H9 (cell line): Measurements from ENCODE around the gene HSD17B8. TPM values are rescaled to one million over a fixed set of nuclear protein-coding genes. Genes with fewer than 3 reads are reported as not detected.

ENCODE experiments used
- DNase-seq: peaks from one replicate; pipeline ENCODE4 v3.0.0-alpha.2; 2017
- H2AFZ ChIP-seq: one replicate; pipeline ENCODE4 v1.6.1; 2013; ENCODE audit warnings: mild to moderate bottlenecking, low read length, control low read depth, moderate library complexity
- H2AK5ac ChIP-seq: 2 replicates; pipeline ENCODE4 v1.6.1; 2013; ENCODE audit warnings: low read length, control low read depth, mixed read lengths; ENCODE audit not compliant: insufficient read length
- H2BK120ac ChIP-seq: one replicate; pipeline ENCODE4 v1.6.1; 2013; ENCODE audit warnings: low read depth, mild to moderate bottlenecking, low read length, control low read depth, inconsistent platforms; ENCODE audit not compliant: poor library complexity, severe bottlenecking
- H2BK12ac ChIP-seq: 2 replicates; pipeline ENCODE4 v1.6.1; 2013; ENCODE audit warnings: low read length, control low read depth, mixed read lengths, low read depth; ENCODE audit not compliant: insufficient read length
- H2BK15ac ChIP-seq: 2 replicates; pipeline ENCODE4 v1.6.1; 2013; ENCODE audit warnings: low read depth, low read length, control low read depth
- H2BK20ac ChIP-seq: one replicate; pipeline ENCODE4 v1.6.1; 2013; ENCODE audit warnings: low read depth, mild to moderate bottlenecking, low read length, control low read depth, inconsistent platforms; ENCODE audit not compliant: poor library complexity, severe bottlenecking
- H2BK5ac ChIP-seq: 2 replicates; pipeline ENCODE4 v1.6.1; 2013; ENCODE audit warnings: low read length, control low read depth, mixed read lengths; ENCODE audit not compliant: insufficient read length
- H3K14ac ChIP-seq: 2 replicates; pipeline ENCODE4 v1.6.1; 2013; ENCODE audit warnings: low read length, control low read depth; ENCODE audit not compliant: insufficient read depth
- H3K18ac ChIP-seq: 2 replicates; pipeline ENCODE4 v1.6.1; 2013; ENCODE audit warnings: low read depth, mild to moderate bottlenecking, mixed read lengths, low read length, control low read depth; ENCODE audit not compliant: insufficient read length
- H3K23ac ChIP-seq: 2 replicates; pipeline ENCODE4 v1.6.1; 2013; ENCODE audit warnings: low read length, control low read depth, mixed read lengths, low read depth; ENCODE audit not compliant: insufficient read length
- H3K23me2 ChIP-seq: 2 replicates; pipeline ENCODE4 v1.6.1; 2013; ENCODE audit warnings: low read depth, mild to moderate bottlenecking, mixed read lengths, low read length, control low read depth; ENCODE audit not compliant: insufficient read length, poor library complexity, severe bottlenecking
- H3K27ac ChIP-seq: 2 replicates; pipeline ENCODE4 v1.5.1; 2013; ENCODE audit warnings: low read length, control low read depth, mixed read lengths, low read depth; ENCODE audit not compliant: insufficient read length
- H3K27me3 ChIP-seq: 2 replicates; pipeline ENCODE4 v1.6.1; 2013; ENCODE audit warnings: low read length, control low read depth, inconsistent platforms; ENCODE audit not compliant: insufficient read depth
- H3K4ac ChIP-seq: 2 replicates; pipeline ENCODE4 v1.6.1; 2013; ENCODE audit warnings: low read depth, mild to moderate bottlenecking, control low read depth, inconsistent platforms, low read length, moderate library complexity
- H3K4me1 ChIP-seq: 2 replicates; pipeline ENCODE4 v1.6.1; 2013; ENCODE audit warnings: low read length, control low read depth, inconsistent platforms; ENCODE audit not compliant: insufficient read depth
- H3K4me2 ChIP-seq: 2 replicates; pipeline ENCODE4 v1.6.1; 2013; ENCODE audit warnings: low read length, control low read depth, mixed read lengths; ENCODE audit not compliant: insufficient read length, insufficient read depth
- H3K56ac ChIP-seq: 2 replicates; pipeline ENCODE4 v1.6.1; 2013; ENCODE audit warnings: low read depth, mild to moderate bottlenecking, mixed read lengths, low read length, control low read depth; ENCODE audit not compliant: insufficient read length
- H3K79me1 ChIP-seq: 2 replicates; pipeline ENCODE4 v1.6.1; 2013; ENCODE audit warnings: low read depth, mild to moderate bottlenecking, moderate library complexity, low read length, control low read depth, inconsistent platforms; ENCODE audit not compliant: insufficient read depth, poor library complexity, severe bottlenecking
- H3K79me2 ChIP-seq: 2 replicates; pipeline ENCODE4 v1.6.1; 2013; ENCODE audit warnings: low read length, control low read depth, inconsistent platforms; ENCODE audit not compliant: insufficient read depth
- H3K9ac ChIP-seq: 2 replicates; pipeline ENCODE4 v1.6.1; 2013; ENCODE audit warnings: low read length, control low read depth, mixed read lengths; ENCODE audit not compliant: insufficient read length; ENCODE audit errors: extremely low read depth
- H3K9me3 ChIP-seq: one replicate; pipeline ENCODE4 v1.6.1; 2013; ENCODE audit warnings: low read depth, low read length, inconsistent platforms; ENCODE audit not compliant: control insufficient read depth
- H3T11ph ChIP-seq: one replicate; pipeline ENCODE4 v1.6.1; 2013; ENCODE audit warnings: mild to moderate bottlenecking, low read length, control low read depth, inconsistent platforms
- H4K20me1 ChIP-seq: one replicate; pipeline ENCODE4 v1.6.1; 2013; ENCODE audit not compliant: control insufficient read depth, insufficient read length, insufficient read depth
- H4K5ac ChIP-seq: 2 replicates; pipeline ENCODE4 v1.6.1; 2013; ENCODE audit warnings: low read depth, mild to moderate bottlenecking, mixed read lengths, low read length, control low read depth; ENCODE audit not compliant: insufficient read length
- H4K8ac ChIP-seq: replicated peaks from 2 replicates; pipeline ENCODE4 v1.6.1; 2013; ENCODE audit warnings: low read length, control low read depth, mixed read lengths, low read depth; ENCODE audit not compliant: insufficient read length
- H4K91ac ChIP-seq: 2 replicates; pipeline ENCODE4 v1.6.1; 2013; ENCODE audit warnings: low read depth, mild to moderate bottlenecking, moderate library complexity, mixed read lengths, low read length, control low read depth; ENCODE audit not compliant: insufficient read length
- H3K27ac Mint-ChIP-seq, 3 experiments: 2 replicates in 2 of 3; 3 replicates in 1 of 3; pipeline ENCODE4 v1.8.0; 2020 to 2021; ENCODE audit warnings: mixed read lengths in 3 of 3, mild to moderate bottlenecking in 1 of 3, moderate library complexity in 1 of 3
- H3K27me3 Mint-ChIP-seq: 2 replicates; pipeline ENCODE4 v1.8.0; 2021; ENCODE audit warnings: low read depth, mild to moderate bottlenecking, moderate library complexity, mixed read lengths
- H3K36me3 Mint-ChIP-seq, 3 experiments: 2 replicates in 2 of 3; 3 replicates in 1 of 3; pipeline ENCODE4 v1.8.0; 2020 to 2021; ENCODE audit warnings: low read depth in 3 of 3, mixed read lengths in 3 of 3; ENCODE audit not compliant: insufficient read depth in 1 of 3
- H3K4me1 Mint-ChIP-seq, 2 experiments: 2 replicates each; pipeline ENCODE4 v1.8.0; 2020; ENCODE audit warnings: mixed read lengths in 2 of 2
- H3K4me3 Mint-ChIP-seq, 2 experiments: 2 replicates in 1 of 2; 3 replicates in 1 of 2; pipeline ENCODE4 v1.8.0; 2020 to 2021; ENCODE audit warnings: mild to moderate bottlenecking in 2 of 2, mixed read lengths in 2 of 2, moderate library complexity in 1 of 2
- H3K9me3 Mint-ChIP-seq, 2 experiments: 2 replicates in 1 of 2; 3 replicates in 1 of 2; pipeline ENCODE4 v1.8.0; 2020; ENCODE audit warnings: mild to moderate bottlenecking in 2 of 2, mixed read lengths in 2 of 2, moderate library complexity in 1 of 2
- WGBS: extraction: QIAGEN DNeasy Blood & Tissue Kit; methylation state at CpG from one replicate; pipeline ENCODE4 v1.1.7; 2013; ENCODE audit warnings: missing lambda C conversion rate, low lambda C conversion rate, mixed read lengths; ENCODE audit not compliant: insufficient read length; ENCODE audit errors: extremely low coverage; 5-methylcytosine and 5-hydroxymethylcytosine counted together
- total RNA-seq: library from RNA; stranded (reverse); gene quantifications from 2 replicates; pipeline ENCODE4 v1.2.1, GENCODE V29; 2021
- TF ChIP-seq, protein P1 (sequence below): fragments of 200-600 bp; sonication (generic); conservative IDR thresholded peaks from 3 replicates; pipeline ENCODE4 v1.8.0; 2021; ENCODE audit warnings: antibody characterized with exemption, mild to moderate bottlenecking

HSD17B8 gene
- total RNA-seq, 1 experiment from 2014 or later, result 7.1 TPM

DNA sequence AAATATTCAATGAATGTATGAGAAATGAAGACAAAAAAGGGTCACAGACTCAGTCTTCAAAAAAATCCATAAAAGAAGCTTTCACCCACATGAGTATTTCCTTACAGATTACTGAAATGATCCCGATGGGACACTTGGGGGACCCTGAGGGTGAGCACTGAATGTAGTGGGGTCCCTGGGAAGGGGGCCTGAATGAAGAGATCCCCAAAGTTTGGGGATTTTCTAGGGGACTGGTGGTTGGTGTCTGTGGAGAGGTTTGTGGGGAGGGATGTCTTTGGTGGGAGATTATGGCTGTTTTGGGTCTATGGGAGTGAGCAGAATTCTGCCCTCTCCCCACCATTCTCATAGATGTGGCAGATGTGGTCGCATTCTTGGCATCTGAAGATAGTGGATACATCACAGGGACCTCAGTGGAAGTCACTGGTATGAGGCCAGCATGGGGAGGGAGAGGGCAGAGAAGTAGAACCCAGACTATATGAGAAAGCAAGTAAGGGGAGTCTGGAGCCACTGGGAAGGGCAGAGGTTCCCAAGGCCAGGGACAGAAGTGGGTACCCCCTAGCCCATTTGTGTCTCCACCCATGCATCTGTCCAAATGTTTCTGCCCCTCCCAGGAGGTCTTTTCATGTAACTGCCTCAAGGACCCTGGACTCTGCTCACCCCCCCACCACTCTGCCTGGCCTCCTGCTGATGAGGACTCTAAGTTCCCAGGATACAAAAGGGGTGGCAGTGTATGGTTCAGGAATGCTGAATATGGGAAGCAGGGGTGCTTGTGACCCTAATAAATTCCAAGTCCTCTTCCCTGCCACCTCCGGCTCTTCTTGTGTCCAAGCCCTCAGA lies 1.8 kb downstream of the HSD17B8 start:
- H3K14ac ChIP-seq, result no peak overlapping the region
- H3K9ac ChIP-seq, result no peak overlapping the region
- H4K91ac ChIP-seq, result no peak overlapping the region
- H2AFZ ChIP-seq, result no peak overlapping the region
- Mint-ChIP-seq H3K4me1 (peaks cover 42 to 46% of the 10 kb centered on the region in 2 experiments), H3K4me3 (peak overlapping the region in 1 of 2 experiments; percentile 95; a peak in 3 of 5 replicates), H3K27me3 (peaks cover 46% of the 10 kb centered on the region), H3K36me3 (peaks cover 31 to 46% (median 40%) of the 10 kb centered on the region in 3 experiments), H3K9me3 (no peaks in the 10 kb centered on the region; a peak in 1 of 5 replicates), H3K27ac (no peak overlapping the region)
- H3K18ac ChIP-seq, result no peak overlapping the region
- no peak overlapping the region for H3K4me2 ChIP-seq
- DNase-seq, result no peak
- peaks cover 20% of the 10 kb centered on the region for H3K23me2 ChIP-seq
- H2BK12ac ChIP-seq, result no peak overlapping the region
- no peak overlapping the region for H4K5ac ChIP-seq
- no peaks in the 10 kb centered on the region for H3K79me1 ChIP-seq
- no peaks in the 10 kb centered on the region for H3K9me3 ChIP-seq
- no peak overlapping the region for H3K23ac ChIP-seq
- TF ChIP-seq, protein P1, sequence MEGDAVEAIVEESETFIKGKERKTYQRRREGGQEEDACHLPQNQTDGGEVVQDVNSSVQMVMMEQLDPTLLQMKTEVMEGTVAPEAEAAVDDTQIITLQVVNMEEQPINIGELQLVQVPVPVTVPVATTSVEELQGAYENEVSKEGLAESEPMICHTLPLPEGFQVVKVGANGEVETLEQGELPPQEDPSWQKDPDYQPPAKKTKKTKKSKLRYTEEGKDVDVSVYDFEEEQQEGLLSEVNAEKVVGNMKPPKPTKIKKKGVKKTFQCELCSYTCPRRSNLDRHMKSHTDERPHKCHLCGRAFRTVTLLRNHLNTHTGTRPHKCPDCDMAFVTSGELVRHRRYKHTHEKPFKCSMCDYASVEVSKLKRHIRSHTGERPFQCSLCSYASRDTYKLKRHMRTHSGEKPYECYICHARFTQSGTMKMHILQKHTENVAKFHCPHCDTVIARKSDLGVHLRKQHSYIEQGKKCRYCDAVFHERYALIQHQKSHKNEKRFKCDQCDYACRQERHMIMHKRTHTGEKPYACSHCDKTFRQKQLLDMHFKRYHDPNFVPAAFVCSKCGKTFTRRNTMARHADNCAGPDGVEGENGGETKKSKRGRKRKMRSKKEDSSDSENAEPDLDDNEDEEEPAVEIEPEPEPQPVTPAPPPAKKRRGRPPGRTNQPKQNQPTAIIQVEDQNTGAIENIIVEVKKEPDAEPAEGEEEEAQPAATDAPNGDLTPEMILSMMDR, result no peak
- H2BK5ac ChIP-seq, result no peak overlapping the region
- peaks cover 23% of the 10 kb centered on the region; the same call in 1 of the 2 replicates for H3K27me3 ChIP-seq
- no peak overlapping the region for H2BK20ac ChIP-seq
- peaks cover 3% of the 10 kb centered on the region; the same call in 1 of the 2 replicates for H3K79me2 ChIP-seq
- H3K4me1 ChIP-seq, result peaks cover 10% of the 10 kb centered on the region; the same call in 1 of the 2 replicates
- no peak overlapping the region for H2AK5ac ChIP-seq
- no CpG with 5 or more reads among the region's 3 CpGs for WGBS
- H4K20me1 ChIP-seq, result peaks cover 3% of the 10 kb centered on the region
- no peak overlapping the region for H4K8ac ChIP-seq
- H2BK15ac ChIP-seq, result no peak overlapping the region
- no peak overlapping the region for H2BK120ac ChIP-seq
- H3K27ac ChIP-seq, result no peak overlapping the region
- H3K4ac ChIP-seq, result no peak overlapping the region
- H3K56ac ChIP-seq, result no peak overlapping the region
- H3T11ph ChIP-seq, result no peak overlapping the region
